ENCODE results near the gene GRHL1.

DNA sequence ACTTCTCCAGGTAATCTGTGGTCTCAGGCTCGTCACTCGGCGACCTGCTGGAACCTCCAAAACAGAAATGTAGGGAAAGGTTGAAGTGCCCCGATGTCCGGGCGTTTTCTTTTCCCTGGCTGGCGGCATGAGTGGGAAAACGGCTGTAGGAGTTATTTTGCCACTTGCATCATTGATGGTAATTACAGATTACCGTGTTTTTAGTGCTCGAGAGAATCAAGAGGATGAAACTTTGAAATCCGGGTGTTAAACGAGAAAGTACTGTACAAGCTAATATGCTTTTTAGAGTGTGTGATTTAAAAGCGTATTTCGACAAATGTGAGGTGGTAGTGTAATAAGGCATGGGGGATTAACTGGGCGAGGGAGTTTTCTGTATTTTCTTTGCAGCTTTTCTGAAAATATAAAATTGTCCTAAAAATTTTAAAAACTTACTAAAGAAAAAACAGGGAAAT lies 819 bp downstream of the GRHL1 start:
- TF ChIP-seq, protein P1, sequence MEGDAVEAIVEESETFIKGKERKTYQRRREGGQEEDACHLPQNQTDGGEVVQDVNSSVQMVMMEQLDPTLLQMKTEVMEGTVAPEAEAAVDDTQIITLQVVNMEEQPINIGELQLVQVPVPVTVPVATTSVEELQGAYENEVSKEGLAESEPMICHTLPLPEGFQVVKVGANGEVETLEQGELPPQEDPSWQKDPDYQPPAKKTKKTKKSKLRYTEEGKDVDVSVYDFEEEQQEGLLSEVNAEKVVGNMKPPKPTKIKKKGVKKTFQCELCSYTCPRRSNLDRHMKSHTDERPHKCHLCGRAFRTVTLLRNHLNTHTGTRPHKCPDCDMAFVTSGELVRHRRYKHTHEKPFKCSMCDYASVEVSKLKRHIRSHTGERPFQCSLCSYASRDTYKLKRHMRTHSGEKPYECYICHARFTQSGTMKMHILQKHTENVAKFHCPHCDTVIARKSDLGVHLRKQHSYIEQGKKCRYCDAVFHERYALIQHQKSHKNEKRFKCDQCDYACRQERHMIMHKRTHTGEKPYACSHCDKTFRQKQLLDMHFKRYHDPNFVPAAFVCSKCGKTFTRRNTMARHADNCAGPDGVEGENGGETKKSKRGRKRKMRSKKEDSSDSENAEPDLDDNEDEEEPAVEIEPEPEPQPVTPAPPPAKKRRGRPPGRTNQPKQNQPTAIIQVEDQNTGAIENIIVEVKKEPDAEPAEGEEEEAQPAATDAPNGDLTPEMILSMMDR (conservative IDR thresholded peaks at IDR 0.05; ENCODE audit: low read depth, low read length): no peak
- TF ChIP-seq POLR2A (IDR thresholded peaks at IDR 0.05; ENCODE audit: low read depth, low read length) (no peak), CEBPB (IDR thresholded peaks at IDR 0.05; ENCODE audit: low read depth, low read length) (no peak), MXI1 (IDR thresholded peaks at IDR 0.05; ENCODE audit: borderline replicate concordance, low read depth, low read length) (no peak)

All from IMR-90 (cell line).